HPDE6-E6E7 (cell line): ENCODE data around the gene SGSM2.

Experiments
- DNase-seq: peaks from one replicate; pipeline ENCODE4 v3.0.0; 2011; ENCODE audit warnings: missing footprints; ENCODE audit errors: extremely low spot score

The SGSM2 gene

GRCh38 chr17:2335726-2336214, 1.5 kb upstream of the SGSM2 start:
- DNase-seq = no peak

GRCh38 chr17:2336215-2336851, 968 bp upstream of the SGSM2 start, which contains the start of gene TSR1:
TSR1 (minus strand) TSS chr17:2336457; CDS start chr17:2336427, 30 bp downstream.
- DNase-seq = peak; percentile 95

DNA sequence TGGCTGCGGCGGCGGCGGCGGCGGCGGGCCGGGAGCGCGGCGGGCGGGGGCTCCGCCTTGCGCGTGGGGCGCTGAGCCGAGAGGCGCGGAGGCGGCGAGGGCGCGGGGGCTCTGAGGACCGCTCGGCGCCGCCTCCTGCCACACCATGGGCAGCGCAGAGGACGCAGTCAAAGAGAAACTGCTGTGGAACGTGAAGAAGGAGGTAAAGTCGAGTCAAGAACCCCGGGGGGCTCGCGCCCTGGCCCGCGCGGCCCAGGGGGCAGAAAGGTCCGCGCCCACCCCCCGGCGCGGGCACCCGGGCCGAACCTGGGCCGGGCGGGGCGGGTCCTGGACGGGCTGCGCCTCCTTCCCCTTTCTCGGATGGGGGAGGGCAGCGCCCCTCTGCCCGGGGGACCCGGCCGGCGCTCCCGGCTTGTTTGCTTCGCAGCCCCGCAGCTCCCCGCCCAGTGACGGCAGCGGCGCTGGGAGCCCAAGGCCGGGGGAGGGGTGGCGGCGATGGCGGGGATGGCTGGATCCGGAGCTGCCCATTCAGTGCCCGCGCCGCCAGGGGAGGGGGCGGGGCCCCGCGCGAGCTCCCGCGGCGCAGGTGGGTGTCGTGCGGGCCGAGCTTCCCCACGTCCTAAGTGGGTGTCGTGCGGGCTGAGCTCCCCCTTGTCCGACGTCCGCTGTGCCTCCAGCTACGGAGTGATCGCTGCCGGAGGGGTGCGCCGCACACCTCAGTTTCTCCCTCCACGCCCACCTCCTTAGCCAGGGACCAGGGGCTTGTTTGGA, 428 bp downstream of the SGSM2 start:
- peak; percentile 72 for DNase-seq

DNA sequence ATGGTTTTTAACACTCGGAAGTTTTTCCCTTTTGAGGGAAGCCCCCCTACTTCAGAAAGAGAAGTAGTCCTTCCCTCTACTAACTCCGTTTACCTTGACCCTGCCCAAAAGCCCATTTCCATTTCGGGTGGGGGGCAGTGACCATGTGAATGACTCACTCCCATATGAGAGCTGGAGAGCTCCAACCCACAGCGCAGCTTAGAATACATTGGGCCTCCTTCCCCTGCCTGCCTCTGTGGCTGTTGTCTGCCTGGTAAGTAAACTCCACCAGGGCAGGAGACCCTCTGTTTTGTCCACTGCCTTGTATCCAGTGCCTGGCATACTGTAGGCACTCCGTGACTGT, 985 bp downstream of the SGSM2 start:
- DNase-seq = no peak

DNA sequence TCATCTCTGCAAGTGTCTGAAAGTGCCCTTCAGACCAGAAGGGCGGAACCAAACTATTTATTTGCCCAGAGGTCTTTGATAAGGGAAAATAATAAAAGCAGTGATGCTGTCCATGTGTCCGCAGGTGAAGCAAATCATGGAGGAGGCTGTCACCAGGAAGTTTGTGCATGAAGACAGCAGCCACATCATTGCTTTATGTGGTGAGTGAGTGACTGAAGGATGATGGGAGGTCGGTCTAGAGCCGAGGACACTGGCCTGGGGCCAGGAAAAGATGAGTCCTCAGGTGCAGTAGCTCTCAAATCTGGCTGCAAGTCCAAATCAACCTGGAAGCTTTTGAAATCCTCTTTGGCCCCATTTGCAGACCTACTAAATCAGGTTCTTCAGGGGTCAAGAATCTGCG, 6.1 kb downstream of the SGSM2 start:
- no peak for DNase-seq

DNA sequence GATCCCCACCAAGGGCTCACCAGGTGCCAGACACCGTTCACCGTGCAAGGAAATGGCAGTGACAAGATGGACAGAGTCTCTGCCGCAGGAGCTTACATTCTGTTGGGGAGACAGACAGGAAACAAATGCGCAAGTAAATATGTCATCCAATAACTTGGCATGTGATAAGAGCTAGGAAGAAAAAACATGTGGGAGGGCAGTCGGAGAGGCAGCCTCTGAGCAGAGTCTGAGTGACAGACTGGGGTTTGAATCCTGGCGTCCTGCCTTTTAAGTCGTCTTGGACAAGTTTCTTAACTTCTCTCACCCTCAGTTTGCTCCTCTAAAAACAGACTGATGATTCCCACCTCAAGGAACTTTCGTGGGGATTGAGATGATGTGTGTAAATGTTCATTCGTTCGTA, 7.2 kb downstream of the SGSM2 start:
- DNase-seq = no peak

DNA sequence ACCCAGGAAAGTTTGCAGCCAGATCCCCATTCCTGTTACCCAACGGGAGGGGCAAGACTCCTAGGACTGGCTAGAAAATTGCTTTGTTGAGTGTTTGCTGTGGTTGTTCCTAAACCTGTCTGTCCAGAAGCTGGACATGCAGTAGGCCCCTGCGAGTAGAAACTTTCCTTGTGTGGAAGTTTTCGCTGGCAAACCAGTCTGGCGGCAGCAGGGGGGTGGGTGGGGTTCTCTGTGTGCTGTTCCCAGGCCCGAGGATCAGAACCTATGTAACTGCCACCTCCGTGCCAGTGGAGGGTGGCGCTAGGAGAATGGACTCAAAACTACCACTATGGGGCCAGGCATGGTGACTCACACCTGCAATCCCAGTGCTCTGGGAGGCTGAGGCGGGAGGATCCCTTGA, 9.2 kb downstream of the SGSM2 start:
- DNase-seq = no peak

- peak; percentile 52 for DNase-seq
Measured at GRCh38 chr17:2347805-2348685, 10.7 kb downstream of the SGSM2 start.

- DNase-seq = no peak
Measured at GRCh38 chr17:2351269-2351668, 14.0 kb downstream of the SGSM2 start.

GRCh38 chr17:2354311-2354710, 17.0 kb downstream of the SGSM2 start:
- no peak for DNase-seq

GRCh38 chr17:2357237-2357636, 19.9 kb downstream of the SGSM2 start:
- DNase-seq = no peak

- no peak for DNase-seq
Measured at GRCh38 chr17:2357931-2358434, 20.7 kb downstream of the SGSM2 start.

DNA sequence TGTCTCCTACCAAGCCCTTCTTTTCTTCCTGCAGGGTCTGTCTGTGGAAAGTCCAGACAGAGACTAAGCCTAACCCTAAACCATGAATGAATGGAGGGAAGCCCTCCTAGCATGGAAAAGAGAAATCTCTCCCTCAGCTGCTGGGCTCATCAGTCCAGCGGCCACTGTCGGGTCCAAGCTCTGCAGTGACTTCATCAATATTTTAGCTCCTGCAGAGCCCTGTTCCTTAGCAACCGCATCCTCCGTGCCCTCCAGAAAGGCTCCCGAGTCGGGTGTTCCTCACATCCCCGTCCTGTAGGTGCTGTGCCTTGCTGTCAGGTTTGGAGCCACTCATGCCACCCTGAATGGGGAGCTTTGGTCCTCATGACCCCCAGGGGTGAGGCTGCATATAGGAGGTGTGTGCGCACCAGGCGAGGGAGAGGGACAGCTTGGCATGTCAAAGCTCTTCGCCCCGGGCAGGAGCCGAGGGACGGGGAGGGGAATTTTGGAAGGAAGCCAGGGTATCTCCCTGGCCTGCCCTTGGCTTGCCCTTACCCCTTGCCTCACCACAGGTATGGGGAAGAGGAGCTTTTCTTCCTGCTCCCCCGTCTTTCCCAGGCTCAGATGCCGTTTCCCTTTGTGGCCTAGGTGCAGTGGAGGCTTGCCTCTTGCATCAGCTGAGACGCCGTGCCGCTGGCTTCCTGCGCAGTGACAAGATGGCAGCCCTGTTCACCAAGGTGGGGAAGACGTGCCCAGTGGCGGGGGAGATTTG, 23.9 kb downstream of the SGSM2 start:
- no peak for DNase-seq

DNA sequence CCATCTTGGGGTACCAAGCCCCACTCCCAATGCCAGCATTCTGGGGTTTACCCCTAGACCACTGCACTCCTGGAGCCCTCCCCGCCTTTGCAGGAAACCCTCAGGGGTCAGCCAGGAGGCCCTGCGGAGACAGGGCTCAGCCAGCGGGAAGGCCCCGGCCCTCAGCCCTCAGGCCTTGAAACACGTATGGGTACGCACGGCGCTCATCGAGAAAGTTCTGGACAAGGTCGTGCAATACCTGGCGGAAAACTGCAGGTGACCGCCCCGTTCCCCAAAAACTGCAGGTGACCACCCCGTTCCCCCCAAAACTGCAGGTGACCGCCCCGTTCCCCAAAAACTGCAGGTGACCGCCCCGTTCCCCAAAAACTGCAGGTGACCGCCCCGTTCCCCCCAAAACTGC, 24.7 kb downstream of the SGSM2 start:
- no peak for DNase-seq

DNA sequence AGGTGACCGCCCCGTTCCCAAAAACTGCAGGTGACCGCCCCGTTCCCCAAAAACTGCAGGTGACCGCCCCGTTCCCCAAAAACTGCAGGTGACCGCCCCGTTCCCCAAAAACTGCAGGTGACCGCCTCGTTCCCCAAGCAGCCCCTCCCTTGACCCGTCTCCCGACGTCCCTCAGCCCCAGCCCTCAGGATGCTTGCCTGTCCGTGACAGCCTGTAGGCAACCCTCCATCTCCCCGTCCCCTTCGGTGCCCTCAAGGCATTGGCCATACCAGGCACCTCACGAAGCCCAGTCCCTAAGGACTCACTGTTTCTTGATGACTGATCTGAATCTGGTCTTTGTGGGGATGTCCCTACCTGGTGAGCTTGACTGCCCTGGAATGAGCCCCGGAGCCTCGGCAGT, 25.1 kb downstream of the SGSM2 start:
- no peak for DNase-seq

DNA sequence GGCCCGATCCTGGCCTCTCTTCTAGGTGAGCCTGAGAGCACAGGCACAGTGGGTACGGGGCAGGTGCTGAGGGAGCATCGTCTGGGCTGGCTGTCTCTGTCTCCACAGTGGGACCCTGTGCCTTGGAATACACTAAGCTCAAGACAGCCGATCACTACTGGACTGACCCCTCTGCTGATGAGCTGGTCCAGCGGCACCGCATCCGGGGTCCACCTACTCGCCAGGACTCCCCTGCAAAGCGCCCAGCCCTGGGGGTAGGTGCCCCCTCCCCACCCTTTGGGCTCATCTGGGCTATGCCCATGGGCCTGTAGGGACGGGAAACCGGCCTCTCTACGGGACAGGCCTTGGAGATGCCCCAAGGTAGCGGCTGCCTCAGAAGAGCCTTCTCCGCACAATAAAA, 25.6 kb downstream of the SGSM2 start:
- DNase-seq = no peak

- no peak for DNase-seq
Measured at GRCh38 chr17:2363318-2363717, 26.0 kb downstream of the SGSM2 start.

DNA sequence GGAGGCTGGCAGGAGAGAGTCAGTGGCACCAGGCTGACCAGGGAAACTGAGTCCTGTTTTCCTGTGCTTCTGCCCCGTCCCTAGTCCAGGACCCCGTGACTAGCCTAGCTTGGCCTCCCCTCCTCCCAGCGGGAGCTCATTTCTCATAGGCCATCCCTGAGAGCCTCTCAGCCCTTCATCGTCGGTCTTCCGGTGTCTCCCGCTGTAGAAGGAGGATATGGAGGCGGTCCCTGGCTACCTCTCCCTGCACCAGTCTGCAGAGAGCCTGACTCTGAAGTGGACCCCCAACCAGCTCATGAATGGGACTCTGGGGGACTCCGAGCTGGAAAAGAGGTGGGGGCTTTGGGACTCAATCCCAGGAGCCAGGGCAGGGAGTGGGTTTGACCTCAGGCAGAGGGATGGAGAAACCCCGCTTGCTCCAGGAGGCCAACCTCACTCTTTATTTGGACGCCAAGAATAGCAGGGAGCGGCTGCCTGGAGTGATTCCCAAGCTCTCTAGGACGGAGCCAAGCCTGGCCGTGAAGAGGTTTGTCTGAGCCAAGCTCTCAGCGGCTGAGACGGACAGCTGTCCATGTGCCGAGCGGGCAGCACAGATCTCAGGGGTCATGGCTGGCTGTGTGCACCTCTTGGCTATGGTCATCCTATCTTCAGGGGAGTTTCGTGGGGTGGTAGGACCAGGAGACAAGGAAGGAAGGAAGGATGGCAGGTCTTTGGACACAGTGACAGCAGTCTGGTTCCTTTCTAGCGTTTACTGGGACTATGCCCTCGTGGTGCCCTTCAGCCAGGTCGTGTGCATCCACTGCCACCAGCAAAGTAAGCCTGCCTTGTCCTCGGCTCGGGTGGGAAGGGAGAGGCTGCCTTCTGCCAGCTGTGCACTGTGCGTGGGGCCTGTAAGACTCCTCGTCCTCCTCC, 26.8 kb downstream of the SGSM2 start:
- DNase-seq = no peak

GRCh38 chr17:2364763-2365116, 27.4 kb downstream of the SGSM2 start:
- no peak for DNase-seq

DNA sequence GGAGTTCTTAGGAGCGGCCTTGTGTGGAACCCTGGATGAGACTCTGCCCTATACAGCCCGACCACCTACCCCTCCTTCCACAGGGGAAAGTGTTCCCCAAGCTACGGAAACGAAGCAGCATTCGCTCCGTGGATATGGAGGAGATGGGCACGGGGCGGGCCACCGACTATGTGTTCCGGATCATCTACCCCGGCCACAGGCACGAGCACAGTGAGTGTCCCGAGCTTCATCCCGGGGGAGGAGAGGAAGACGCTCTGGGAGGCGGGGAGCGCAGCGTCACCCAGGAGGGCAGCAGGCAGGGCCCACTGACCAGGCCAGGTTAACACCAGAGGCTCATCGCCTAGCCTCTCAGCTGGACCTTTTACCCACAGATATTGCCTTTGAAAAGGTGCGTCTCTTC, 27.8 kb downstream of the SGSM2 start:
- no peak for DNase-seq
